NCI-H345 (cell line): ENCODE data around the gene APOL1.
"Not testable (repeated sequence)": the region's sequence is repeated elsewhere in the genome, so short reads cannot be mapped to it uniquely, and the experiment has no call there.

Source experiments
- DNase-seq: peaks from one replicate; lab custom pipeline; 2025; lab: John Stamatoyannopoulos, UW

Gene APOL1

GRCh38 chr22:36252754-36253522 lies at the start of gene APOL1:
Gene APOL1, plus strand, starts transcription at chr22:36253133. Its CDS starts 1,823 bp downstream, at chr22:36254956.
- no peak for DNase-seq

- not testable (repeated sequence) for DNase-seq
These were observed 49.5 kb upstream of the APOL1 start for GRCh38 chr22:36203441-36203840.

- DNase-seq = no peak
These were observed 48.8 kb upstream of the APOL1 start for GRCh38 chr22:36204001-36204631.

- no peak for DNase-seq
These were observed 48.3 kb upstream of the APOL1 start for GRCh38 chr22:36204632-36205015.

GRCh38 chr22:36205573-36205972 lies 47.4 kb upstream of the APOL1 start:
- not testable (repeated sequence) for DNase-seq

GRCh38 chr22:36206255-36206654 lies 46.7 kb upstream of the APOL1 start:
- DNase-seq = no peak

GRCh38 chr22:36208162-36208765 lies 44.7 kb upstream of the APOL1 start:
- DNase-seq = no peak

- DNase-seq = no peak
These were observed 44.0 kb upstream of the APOL1 start for GRCh38 chr22:36208914-36209313.

- not testable (repeated sequence) for DNase-seq
These were observed 43.4 kb upstream of the APOL1 start for GRCh38 chr22:36209488-36209908.

- DNase-seq = no peak
These were observed 42.7 kb upstream of the APOL1 start for GRCh38 chr22:36210224-36210623.

GRCh38 chr22:36211237-36211861 lies 41.6 kb upstream of the APOL1 start:
- peak; percentile 39 for DNase-seq

- no peak for DNase-seq
These were observed 40.0 kb upstream of the APOL1 start for GRCh38 chr22:36212901-36213300.

GRCh38 chr22:36213586-36213985 lies 39.3 kb upstream of the APOL1 start:
- DNase-seq = no peak

- DNase-seq = no peak
These were observed 37.0 kb upstream of the APOL1 start for GRCh38 chr22:36215981-36216380.

- no peak for DNase-seq
These were observed 34.2 kb upstream of the APOL1 start for GRCh38 chr22:36218648-36219193.

GRCh38 chr22:36220451-36220921 lies 32.4 kb upstream of the APOL1 start:
- peak; percentile 75 for DNase-seq

GRCh38 chr22:36221799-36222751 lies 30.9 kb upstream of the APOL1 start:
- DNase-seq = peak; percentile 49

- DNase-seq = no peak
These were observed 30.0 kb upstream of the APOL1 start for GRCh38 chr22:36222887-36223450.

GRCh38 chr22:36223504-36223903 lies 29.4 kb upstream of the APOL1 start:
- DNase-seq = no peak

- no peak for DNase-seq
These were observed 28.7 kb upstream of the APOL1 start for GRCh38 chr22:36224245-36224644.
